ENCODE results near the gene ARPC1A.

The ARPC1A gene

DNA sequence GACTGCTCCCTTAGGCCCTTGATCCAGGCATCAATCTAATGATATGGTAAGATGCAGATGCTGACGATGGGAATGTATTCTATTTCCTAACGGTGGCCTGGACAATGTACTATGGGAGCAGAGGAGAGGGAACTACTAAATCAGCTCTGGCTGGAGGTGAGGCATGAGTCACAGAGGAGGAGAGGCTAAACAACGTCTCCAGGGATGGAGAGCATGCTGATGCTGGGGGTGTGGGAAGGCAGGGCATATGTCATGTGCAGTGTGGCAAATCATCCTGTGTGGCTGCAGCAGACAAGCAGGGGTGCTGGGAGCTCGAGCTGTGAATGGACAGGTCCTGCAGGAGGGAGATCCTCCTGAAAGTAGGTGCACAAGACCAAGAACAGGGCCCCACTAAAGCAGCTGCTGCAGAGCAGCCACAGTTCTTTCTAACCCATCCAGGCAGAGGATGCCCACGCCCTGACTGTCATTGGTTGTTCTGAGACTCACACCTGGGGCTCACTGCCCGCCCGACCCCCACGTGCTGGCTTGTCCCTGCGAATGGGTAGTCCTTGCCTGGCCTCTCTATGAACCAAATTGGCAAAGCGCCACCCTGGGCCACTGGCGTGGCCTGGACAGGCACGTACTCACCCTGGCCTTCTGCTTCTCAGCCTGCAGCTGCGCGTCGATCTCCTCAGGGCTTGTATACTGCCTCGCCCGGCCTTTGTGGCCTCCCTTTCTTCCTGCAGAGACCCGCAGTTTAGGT is 78.7 kb downstream of the ARPC1A start:
- TF ChIP-seq, protein P1, sequence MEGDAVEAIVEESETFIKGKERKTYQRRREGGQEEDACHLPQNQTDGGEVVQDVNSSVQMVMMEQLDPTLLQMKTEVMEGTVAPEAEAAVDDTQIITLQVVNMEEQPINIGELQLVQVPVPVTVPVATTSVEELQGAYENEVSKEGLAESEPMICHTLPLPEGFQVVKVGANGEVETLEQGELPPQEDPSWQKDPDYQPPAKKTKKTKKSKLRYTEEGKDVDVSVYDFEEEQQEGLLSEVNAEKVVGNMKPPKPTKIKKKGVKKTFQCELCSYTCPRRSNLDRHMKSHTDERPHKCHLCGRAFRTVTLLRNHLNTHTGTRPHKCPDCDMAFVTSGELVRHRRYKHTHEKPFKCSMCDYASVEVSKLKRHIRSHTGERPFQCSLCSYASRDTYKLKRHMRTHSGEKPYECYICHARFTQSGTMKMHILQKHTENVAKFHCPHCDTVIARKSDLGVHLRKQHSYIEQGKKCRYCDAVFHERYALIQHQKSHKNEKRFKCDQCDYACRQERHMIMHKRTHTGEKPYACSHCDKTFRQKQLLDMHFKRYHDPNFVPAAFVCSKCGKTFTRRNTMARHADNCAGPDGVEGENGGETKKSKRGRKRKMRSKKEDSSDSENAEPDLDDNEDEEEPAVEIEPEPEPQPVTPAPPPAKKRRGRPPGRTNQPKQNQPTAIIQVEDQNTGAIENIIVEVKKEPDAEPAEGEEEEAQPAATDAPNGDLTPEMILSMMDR (IDR thresholded peaks at IDR 0.05; ENCODE audit: control extremely low read depth, extremely low read depth, low read depth, missing control alignments) = no peak
- ChIA-PET POLR2A (interaction anchor here (0.6 to 1.7 kb wide), 4 partner anchors 11 to 154 kb away, joined by 3 to 5 read pairs (median 4); partner anchors contain the start of gene ZNF655), CTCF (interaction anchor here (1.2 kb wide), 1 partner anchor 12 kb away, joined by 4 read pairs; no protein-coding TSS in a partner anchor)
- no peak for DNase-seq (ENCODE audit: extremely low spot score)

GRCh38 chr7:99404977-99405320 is 79.3 kb downstream of the ARPC1A start:
- ChIA-PET CTCF (no interaction called here), POLR2A (interaction anchor here (0.6 to 1.3 kb wide), 2 partner anchors 12 to 153 kb away, joined by 3 read pairs; partner anchors contain the start of gene ZNF655)
- TF ChIP-seq, protein P1 (IDR thresholded peaks at IDR 0.05; ENCODE audit: control extremely low read depth, extremely low read depth, low read depth, missing control alignments) = no peak
- no peak for DNase-seq (ENCODE audit: extremely low spot score)

- POLR2A ChIA-PET = no interaction called here
- no peak for DNase-seq (ENCODE audit: extremely low spot score)
- CTCF ChIA-PET = interaction anchor here (1.0 to 2.9 kb wide), 6 partner anchors 8 to 42 kb away, joined by 4 to 17 read pairs (median 6); no protein-coding TSS in a partner anchor
- TF ChIP-seq, protein P1 (IDR thresholded peaks at IDR 0.05; ENCODE audit: control extremely low read depth, extremely low read depth, low read depth, missing control alignments) = no peak
These were observed 80.9 kb downstream of the ARPC1A start for GRCh38 chr7:99406557-99406956.

DNA sequence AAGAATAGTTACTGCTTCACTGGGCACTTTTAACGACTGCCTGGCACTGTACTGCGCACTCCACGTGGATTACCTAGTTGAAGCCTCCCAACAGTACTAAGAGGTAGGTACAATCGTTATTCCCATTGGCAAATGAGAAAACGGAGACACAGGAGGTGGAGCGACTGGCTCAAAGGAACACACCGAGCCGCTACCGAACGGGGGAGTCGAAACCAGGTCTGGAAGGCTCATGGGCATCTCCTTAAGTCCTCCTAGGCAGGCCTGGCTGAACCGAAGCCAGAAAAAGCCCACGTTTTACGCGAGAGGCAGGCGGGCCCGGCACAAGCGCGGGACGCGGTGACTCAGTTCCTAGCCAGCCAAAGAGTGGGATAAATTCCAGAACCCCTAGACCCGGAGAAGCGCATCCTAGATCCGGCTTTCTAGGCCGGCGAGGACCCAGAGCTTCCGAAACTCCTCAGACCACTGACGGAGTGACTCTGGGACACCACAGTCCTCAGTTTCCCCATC is 82.2 kb downstream of the ARPC1A start:
- ChIA-PET CTCF (interaction anchor here (0.9 to 2.9 kb wide), 8 partner anchors 8 to 584 kb away, joined by 3 to 17 read pairs (median 4); no protein-coding TSS in a partner anchor), POLR2A (interaction anchor here (0.9 to 2.5 kb wide), 8 partner anchors 9 to 97 kb away, joined by 4 to 15 read pairs (median 6); partner anchors contain the start of genes ARPC1B and ZKSCAN5)
- TF ChIP-seq, protein P1 (IDR thresholded peaks at IDR 0.05; ENCODE audit: control extremely low read depth, extremely low read depth, low read depth, missing control alignments) = no peak
- DNase-seq (ENCODE audit: extremely low spot score) = no peak

DNA sequence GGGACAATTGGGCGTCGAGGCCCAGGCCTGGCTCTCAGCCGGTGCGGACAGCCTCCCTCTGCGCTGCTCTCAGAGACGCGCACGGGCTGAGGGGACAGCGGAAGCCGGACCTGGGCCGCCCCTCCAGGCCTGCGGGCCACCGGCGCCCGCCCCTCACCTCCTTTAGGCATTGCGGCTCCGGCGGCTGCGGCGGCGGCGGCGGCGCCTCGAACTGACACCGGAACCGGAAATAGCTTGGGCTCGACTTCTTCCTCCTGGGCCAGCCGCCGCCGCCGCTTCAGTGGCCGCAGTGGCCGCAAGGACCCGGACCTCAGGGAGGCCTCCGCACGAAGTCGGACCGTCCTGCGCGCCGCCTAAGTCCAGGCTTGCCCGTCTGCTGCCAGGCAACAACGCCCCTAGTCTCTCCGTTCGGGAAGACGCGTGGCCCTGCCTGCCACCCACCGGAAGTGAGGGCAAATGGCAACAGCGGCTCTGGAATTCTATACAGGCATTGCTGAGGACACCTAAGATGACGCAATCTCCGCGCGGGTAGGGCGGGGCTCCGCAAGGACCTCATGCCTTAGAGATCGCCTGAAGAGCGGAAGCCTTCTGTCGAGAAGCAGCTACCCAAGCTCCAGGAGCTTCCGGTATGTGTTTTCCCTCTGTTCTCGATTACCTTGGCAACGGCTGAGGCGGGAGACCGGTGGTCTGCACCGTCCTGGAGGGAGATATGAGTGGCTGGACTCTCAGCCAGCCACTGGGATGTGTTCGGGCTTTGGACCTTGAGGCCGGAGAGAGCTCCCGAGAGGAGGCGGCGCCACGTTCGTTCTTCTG is 82.9 kb downstream of the ARPC1A start, which contains the start of the genes BUD31 and PDAP1:
Gene BUD31, plus strand, starts transcription at position 591 of the 813 bp plus-strand sequence. CDS start 2,124 bp downstream, outside the sequence.
Gene PDAP1, minus strand, starts transcription at position 219 of the 813 bp plus-strand sequence. Its CDS starts 49 bp downstream, at position 170.
- ChIA-PET POLR2A (interaction anchor here (0.5 to 2.5 kb wide), 12 partner anchors 9 to 1266 kb away, joined by 3 to 16 read pairs (median 6); partner anchors contain the start of genes ARPC1B and ZKSCAN5), CTCF (interaction anchor here (1.0 to 2.9 kb wide), 7 partner anchors 9 to 583 kb away, joined by 3 to 17 read pairs (median 4); no protein-coding TSS in a partner anchor)
- TF ChIP-seq, protein P1 (IDR thresholded peaks at IDR 0.05; ENCODE audit: control extremely low read depth, extremely low read depth, low read depth, missing control alignments) = no peak
- peak; percentile 95 for DNase-seq (ENCODE audit: extremely low spot score)

All from GM10248 (cell line).